PC-9 (cell line): ENCODE data around the gene UBA1.

Source experiments
- EZH2 ChIP-seq: fragments of 200-600 bp; sonication (generic); IDR thresholded peaks from 2 replicates; pipeline ENCODE4 v1.8.0; 2017; ENCODE audit warnings: antibody characterized with exemption, low read depth
- TF ChIP-seq, protein P1 (sequence below): fragments of 200-600 bp; sonication (generic); conservative IDR thresholded peaks from 2 replicates; pipeline ENCODE4 v1.6.1; 2017; ENCODE audit warnings: mixed run types, antibody characterized with exemption, mild to moderate bottlenecking, moderate library complexity

DNA sequence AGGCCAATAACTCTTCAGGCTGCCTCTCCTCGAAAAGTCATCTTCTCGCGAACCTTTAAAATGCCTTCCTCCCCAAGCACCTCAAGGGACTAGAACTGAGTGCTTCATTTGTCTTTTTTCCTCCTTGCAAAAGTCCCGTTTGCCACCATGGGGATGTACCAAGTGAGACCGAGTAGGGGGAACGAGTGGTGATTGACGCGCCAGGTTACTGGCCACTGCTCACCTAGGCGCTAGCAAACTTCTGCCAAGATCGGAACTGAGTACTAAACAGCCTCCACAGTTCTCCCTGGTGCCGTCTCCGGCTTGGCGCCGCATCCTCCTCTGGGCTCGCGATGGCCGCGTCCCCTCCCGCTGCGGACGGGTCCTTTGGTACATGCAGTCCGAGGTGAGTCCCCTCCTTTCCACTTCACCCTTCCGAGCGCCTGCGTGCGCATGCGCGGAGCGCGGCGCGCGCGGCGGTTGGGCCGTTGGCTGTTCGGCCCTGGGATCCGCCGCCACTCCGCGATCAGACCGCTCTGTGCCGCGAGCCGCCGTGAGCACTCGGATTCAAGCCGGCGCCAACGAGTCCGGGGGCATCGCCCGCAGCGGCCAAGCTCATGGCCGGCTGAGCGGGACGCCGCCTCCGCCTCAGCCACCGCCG lies 24.8 kb downstream of the UBA1 start, which contains the start of gene CDK16:
- TF ChIP-seq, protein P1, sequence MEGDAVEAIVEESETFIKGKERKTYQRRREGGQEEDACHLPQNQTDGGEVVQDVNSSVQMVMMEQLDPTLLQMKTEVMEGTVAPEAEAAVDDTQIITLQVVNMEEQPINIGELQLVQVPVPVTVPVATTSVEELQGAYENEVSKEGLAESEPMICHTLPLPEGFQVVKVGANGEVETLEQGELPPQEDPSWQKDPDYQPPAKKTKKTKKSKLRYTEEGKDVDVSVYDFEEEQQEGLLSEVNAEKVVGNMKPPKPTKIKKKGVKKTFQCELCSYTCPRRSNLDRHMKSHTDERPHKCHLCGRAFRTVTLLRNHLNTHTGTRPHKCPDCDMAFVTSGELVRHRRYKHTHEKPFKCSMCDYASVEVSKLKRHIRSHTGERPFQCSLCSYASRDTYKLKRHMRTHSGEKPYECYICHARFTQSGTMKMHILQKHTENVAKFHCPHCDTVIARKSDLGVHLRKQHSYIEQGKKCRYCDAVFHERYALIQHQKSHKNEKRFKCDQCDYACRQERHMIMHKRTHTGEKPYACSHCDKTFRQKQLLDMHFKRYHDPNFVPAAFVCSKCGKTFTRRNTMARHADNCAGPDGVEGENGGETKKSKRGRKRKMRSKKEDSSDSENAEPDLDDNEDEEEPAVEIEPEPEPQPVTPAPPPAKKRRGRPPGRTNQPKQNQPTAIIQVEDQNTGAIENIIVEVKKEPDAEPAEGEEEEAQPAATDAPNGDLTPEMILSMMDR: no peak
- no peak for TF ChIP-seq EZH2
